Measurements from ENCODE around the gene SPOCK1.

SPOCK1 gene

GRCh38 chr5:137432376-137432775 lies 66.8 kb downstream of the SPOCK1 start:
- Histone ChIP-seq H3K27me3 (replicated peaks; ENCODE audit: control insufficient read depth, insufficient read depth, low read length) (no peaks in the 10 kb centered on the region), H3K4me3 (replicated peaks; ENCODE audit: low read depth, low read length) (no peak overlapping the region), H3K36me3 (ENCODE audit: control insufficient read depth, insufficient read depth, low read length) (no peaks in the 10 kb centered on the region)
- DNase-seq (ENCODE audit: extremely low read depth, insufficient read length), result no peak
- TF ChIP-seq, protein P1, sequence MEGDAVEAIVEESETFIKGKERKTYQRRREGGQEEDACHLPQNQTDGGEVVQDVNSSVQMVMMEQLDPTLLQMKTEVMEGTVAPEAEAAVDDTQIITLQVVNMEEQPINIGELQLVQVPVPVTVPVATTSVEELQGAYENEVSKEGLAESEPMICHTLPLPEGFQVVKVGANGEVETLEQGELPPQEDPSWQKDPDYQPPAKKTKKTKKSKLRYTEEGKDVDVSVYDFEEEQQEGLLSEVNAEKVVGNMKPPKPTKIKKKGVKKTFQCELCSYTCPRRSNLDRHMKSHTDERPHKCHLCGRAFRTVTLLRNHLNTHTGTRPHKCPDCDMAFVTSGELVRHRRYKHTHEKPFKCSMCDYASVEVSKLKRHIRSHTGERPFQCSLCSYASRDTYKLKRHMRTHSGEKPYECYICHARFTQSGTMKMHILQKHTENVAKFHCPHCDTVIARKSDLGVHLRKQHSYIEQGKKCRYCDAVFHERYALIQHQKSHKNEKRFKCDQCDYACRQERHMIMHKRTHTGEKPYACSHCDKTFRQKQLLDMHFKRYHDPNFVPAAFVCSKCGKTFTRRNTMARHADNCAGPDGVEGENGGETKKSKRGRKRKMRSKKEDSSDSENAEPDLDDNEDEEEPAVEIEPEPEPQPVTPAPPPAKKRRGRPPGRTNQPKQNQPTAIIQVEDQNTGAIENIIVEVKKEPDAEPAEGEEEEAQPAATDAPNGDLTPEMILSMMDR (IDR thresholded peaks at IDR 0.05; ENCODE audit: insufficient read depth, low read length, poor library complexity, severe bottlenecking), result no peak

DNA sequence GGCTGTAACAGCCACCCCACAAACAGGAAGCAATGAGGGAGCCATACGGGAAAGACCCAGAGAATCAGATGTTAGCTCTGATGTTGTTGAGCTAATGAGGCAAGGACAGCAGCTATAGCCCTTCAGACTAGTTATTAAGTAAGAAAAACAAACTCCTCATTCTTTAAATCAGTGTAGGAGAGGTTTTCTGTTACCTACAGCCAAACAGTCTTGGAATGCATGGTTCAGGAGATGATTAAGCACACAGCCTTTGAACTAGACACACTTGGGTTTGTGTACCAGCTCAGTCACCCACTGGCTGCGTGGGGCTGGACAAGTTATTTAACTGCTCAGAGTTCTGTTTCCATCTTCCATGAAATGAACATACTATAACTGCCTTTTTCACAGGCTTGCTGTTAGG lies 68.1 kb downstream of the SPOCK1 start:
- no peak for DNase-seq (ENCODE audit: extremely low read depth, insufficient read length)
- H3K4me3 ChIP-seq (replicated peaks; ENCODE audit: low read depth, low read length), result no peak overlapping the region
- TF ChIP-seq, protein P1 (IDR thresholded peaks at IDR 0.05; ENCODE audit: insufficient read depth, low read length, poor library complexity, severe bottlenecking), result no peak
- H3K36me3 ChIP-seq (ENCODE audit: control insufficient read depth, insufficient read depth, low read length), result no peaks in the 10 kb centered on the region
- no peaks in the 10 kb centered on the region for H3K27me3 ChIP-seq (replicated peaks; ENCODE audit: control insufficient read depth, insufficient read depth, low read length)

DNA sequence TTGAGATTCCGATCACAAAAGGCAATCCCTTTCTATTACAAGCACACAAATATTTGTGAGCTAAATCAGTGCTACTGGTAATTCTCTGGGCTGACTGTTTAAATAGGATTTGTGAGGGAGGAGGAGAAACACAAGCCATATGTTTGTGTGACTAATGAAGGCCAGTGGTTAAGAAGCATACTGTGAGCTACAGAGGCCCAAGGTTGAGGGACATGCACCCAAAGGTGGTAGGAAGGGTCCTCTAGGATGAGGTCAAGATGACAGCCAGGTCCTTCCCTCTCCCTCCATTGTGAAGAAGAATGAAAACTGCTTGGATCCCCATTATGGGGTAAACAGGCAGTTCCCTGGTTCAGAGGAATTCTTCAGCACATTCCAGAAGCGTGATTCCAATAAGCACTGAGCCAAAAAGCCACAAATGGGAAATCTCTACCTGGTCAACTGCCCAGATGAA lies 83.9 kb downstream of the SPOCK1 start:
- Histone ChIP-seq H3K4me3 (replicated peaks; ENCODE audit: low read depth, low read length) (no peak overlapping the region), H3K27me3 (replicated peaks; ENCODE audit: control insufficient read depth, insufficient read depth, low read length) (no peaks in the 10 kb centered on the region), H3K36me3 (ENCODE audit: control insufficient read depth, insufficient read depth, low read length) (no peaks in the 10 kb centered on the region)
- TF ChIP-seq, protein P1 (IDR thresholded peaks at IDR 0.05; ENCODE audit: insufficient read depth, low read length, poor library complexity, severe bottlenecking), result no peak
- no peak for DNase-seq (ENCODE audit: extremely low read depth, insufficient read length)

DNA sequence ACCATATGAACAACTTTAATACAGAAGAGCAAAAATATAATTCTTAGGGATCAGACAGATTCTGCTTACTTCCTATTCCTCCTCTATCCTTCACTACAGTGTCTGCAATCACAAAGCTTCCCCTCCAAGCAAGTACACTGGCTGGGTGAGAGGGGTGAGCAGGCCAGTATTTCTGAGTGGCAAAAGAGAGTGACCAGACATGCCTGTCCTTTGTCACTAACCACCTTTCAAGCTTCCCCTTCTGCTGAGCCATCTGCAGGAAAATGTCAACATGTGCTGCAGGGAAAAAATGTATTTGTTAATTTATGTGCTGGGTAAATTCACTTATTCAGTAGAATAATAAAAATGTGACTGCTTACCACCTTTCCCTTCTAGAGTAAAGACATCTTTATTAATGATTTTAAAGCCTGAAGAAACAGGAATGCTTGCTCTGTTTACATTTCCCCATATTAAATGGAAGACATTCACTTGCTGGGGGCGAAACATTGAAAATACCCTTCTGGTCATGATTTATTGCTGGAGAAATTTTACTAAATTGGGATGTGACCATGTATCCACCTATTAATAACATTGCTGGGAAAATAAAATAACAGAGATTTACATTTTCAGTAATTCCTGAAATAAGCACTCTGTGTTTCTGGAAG lies 84.9 kb downstream of the SPOCK1 start:
- H3K4me3 ChIP-seq (replicated peaks; ENCODE audit: low read depth, low read length), result no peak overlapping the region
- no peaks in the 10 kb centered on the region for H3K36me3 ChIP-seq (ENCODE audit: control insufficient read depth, insufficient read depth, low read length)
- no peaks in the 10 kb centered on the region for H3K27me3 ChIP-seq (replicated peaks; ENCODE audit: control insufficient read depth, insufficient read depth, low read length)
- TF ChIP-seq, protein P1 (IDR thresholded peaks at IDR 0.05; ENCODE audit: insufficient read depth, low read length, poor library complexity, severe bottlenecking), result no peak
- DNase-seq (ENCODE audit: extremely low read depth, insufficient read length), result no peak

DNA sequence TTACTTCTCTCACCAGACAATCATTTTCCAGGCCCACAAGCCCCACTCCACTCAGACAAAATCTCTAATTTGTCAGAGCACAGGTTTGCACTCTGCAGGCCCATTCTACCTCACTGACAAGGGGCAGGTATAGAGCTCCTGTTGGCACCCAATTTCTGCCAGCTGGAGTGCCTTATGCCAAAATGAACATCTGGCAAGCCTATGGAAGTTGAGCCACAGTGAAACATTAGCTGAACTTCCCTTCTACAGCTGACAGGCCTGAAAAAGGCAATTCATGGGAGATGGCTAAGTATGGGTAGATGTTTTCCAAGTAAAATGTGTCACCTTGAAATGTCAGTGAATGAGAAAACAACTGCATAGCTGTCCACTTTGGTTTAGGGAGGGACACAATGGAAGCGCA lies 87.0 kb downstream of the SPOCK1 start:
- H3K36me3 ChIP-seq (ENCODE audit: control insufficient read depth, insufficient read depth, low read length), result no peaks in the 10 kb centered on the region
- no peak for DNase-seq (ENCODE audit: extremely low read depth, insufficient read length)
- H3K4me3 ChIP-seq (replicated peaks; ENCODE audit: low read depth, low read length), result no peak overlapping the region
- TF ChIP-seq, protein P1 (IDR thresholded peaks at IDR 0.05; ENCODE audit: insufficient read depth, low read length, poor library complexity, severe bottlenecking), result no peak
- H3K27me3 ChIP-seq (replicated peaks; ENCODE audit: control insufficient read depth, insufficient read depth, low read length), result no peaks in the 10 kb centered on the region
